M059J (cell line): ENCODE data around the gene LETMD1. TPM values are rescaled to one million over a fixed set of nuclear protein-coding genes. Genes with fewer than 3 reads are reported as not detected.
"Not testable (repeated sequence)": the region's sequence is repeated elsewhere in the genome, so short reads cannot be mapped to it uniquely, and the experiment has no call there.

Source experiments
- DNase-seq: peaks from one replicate; pipeline ENCODE4 v3.0.0-alpha.2; 2012; ENCODE audit warnings: low read depth
- total RNA-seq: library from RNA; depleted of rRNA; stranded (reverse); fragments of >200 nt; shearing (Covaris generic); gene quantifications from 2 replicates; pipeline ENCODE4 v1.2.3, GENCODE V29; 2014; rRNA removed

The LETMD1 gene
- total RNA-seq, 1 experiment from 2014 or later, result 33.0 TPM

- no peak for DNase-seq
Observed at GRCh38 chr12:51077930-51078329, 29.8 kb downstream of the LETMD1 start.

- DNase-seq, result not testable (repeated sequence)
Observed at GRCh38 chr12:51078346-51078745, 30.2 kb downstream of the LETMD1 start.

GRCh38 chr12:51078866-51079265 lies 30.7 kb downstream of the LETMD1 start:
- not testable (repeated sequence) for DNase-seq

GRCh38 chr12:51080136-51080535 lies 32.0 kb downstream of the LETMD1 start:
- DNase-seq, result no peak

GRCh38 chr12:51081421-51081820 lies 33.3 kb downstream of the LETMD1 start:
- DNase-seq, result no peak

- DNase-seq, result peak; percentile 67
Observed at GRCh38 chr12:51082561-51083125, 34.5 kb downstream of the LETMD1 start.

GRCh38 chr12:51083126-51083833 lies 35.2 kb downstream of the LETMD1 start, which contains the start of gene CSRNP2:
Gene CSRNP2, minus strand, starts transcription at chr12:51083596. Its CDS starts 7,035 bp downstream, at chr12:51076561.
- DNase-seq, result peak; percentile 93

GRCh38 chr12:51085757-51086156 lies 37.6 kb downstream of the LETMD1 start:
- DNase-seq, result no peak

- DNase-seq, result no peak
Observed at GRCh38 chr12:51086933-51087332, 38.8 kb downstream of the LETMD1 start.

- DNase-seq, result no peak
Observed at GRCh38 chr12:51087818-51088217, 39.7 kb downstream of the LETMD1 start.

- DNase-seq, result no peak
Observed at GRCh38 chr12:51090705-51091229, 42.6 kb downstream of the LETMD1 start.

GRCh38 chr12:51098611-51099010 lies 50.5 kb downstream of the LETMD1 start:
- no peak for DNase-seq

GRCh38 chr12:51103977-51104376 lies 55.9 kb downstream of the LETMD1 start:
- no peak for DNase-seq

- DNase-seq, result no peak
Observed at GRCh38 chr12:51108136-51108535, 60.0 kb downstream of the LETMD1 start.

Other genes starting within 250 kb of the LETMD1 start
- gene TMPRSS12, start 205.4 kb upstream of the LETMD1 start, total RNA-seq, result not detected in 2 replicates
- gene HIGD1C, start 95.8 kb upstream of the LETMD1 start, total RNA-seq, result not detected in 2 replicates
- gene SLC11A2, start 21.9 kb upstream of the LETMD1 start, total RNA-seq, result 13.7 and 17.9 TPM in 2 replicates
- gene CSRNP2, start 35.3 kb downstream of the LETMD1 start, total RNA-seq, result 12.6 and 16.8 TPM in 2 replicates
- gene TFCP2, start 124.8 kb downstream of the LETMD1 start, total RNA-seq, result 4.9 and 6.8 TPM in 2 replicates
- 1.4 and 7.8 TPM in 2 replicates for gene POU6F1, start 169.7 kb downstream of the LETMD1 start, total RNA-seq
- gene DAZAP2, start 190.5 kb downstream of the LETMD1 start, total RNA-seq, result 480 and 492 TPM in 2 replicates
- gene SMAGP, start 222.1 kb downstream of the LETMD1 start, total RNA-seq, result 15.8 and 17.8 TPM in 2 replicates